Activated CD4-positive, alpha-beta T cell treated with anti-CD3 and anti-CD28 coated beads, Interleukin-2, amount 50 U/mL, for 48 hours (primary cell): Measurements from ENCODE around the gene ZNFX1.
A peak's percentile ranks its signal among the peaks of the same experiment; 100 is the strongest.

Experiments used
- DNase-seq, 2 experiments: peaks; one replicate each; pipeline ENCODE4 v3.0.0-alpha.2; 2020

The ZNFX1 gene

GRCh38 chr20:49291200-49291599, 13.3 kb upstream of the ZNFX1 start:
- no peak for DNase-seq

- DNase-seq = no peak
Observed at GRCh38 chr20:49290608-49291191, 12.8 kb upstream of the ZNFX1 start.

DNA sequence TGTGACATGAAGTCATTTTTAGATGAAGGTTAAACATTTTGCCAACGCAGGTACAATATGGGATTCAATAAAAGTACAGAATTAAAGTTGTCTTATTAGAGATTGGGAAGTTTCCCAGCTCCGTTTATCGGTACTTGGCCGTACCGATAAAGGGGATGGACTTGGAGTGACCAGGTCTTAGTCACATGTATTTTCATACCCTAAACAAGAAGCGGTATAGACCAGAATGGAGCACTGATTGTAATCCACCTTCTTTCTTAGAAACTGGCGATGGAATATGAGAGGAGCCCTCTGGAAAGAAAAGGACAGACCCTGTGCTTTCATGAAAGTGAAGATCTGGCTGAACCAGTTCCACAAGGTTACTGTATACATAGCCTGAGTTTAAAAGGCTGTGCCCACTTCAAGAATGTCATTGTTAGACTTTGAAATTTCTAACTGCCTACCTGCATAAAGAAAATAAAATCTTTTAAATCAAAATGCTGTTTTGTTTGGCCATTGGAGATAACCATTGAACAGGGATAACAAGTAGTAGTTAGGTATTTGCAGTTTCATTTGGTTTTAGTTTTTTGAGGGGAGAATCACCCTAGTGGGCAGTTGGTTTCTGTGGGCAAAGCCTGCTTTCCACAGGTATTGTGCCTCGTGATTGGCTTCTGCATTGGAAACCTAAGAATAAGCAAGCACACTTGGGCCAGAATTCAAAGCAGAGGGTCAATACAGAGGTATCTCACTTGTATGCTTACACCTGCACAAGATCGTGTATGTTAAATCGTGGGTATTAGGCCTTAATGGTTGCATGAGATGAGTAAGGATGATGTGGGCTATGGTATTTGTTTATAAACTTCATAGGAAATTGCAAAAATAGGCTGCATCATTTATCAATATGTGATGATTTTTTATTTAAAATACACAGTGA, 11.2 kb upstream of the ZNFX1 start:
- no peak for DNase-seq

DNA sequence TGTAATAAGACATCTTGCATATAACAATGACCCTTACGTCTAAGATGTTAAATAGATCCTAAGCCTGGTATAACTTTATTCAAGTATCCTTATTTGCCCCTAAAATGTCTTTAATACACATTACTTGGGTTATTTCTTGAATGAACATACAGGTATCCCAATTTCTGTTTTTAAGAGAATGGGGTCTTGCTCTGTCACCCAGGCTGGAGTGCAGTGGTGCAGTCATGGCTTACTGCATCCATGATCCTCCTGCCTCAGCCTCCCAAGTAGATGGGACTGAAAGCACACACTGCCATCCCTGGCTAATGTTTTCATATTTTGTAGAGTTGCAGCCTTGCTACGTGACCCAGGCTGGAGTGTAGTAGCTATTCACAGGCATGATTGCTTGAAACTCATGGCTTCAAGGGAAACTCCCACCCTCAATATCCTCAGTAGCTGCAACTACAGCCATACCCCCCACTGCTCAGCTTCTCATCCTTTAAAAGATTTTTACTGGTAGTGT, 10.4 kb upstream of the ZNFX1 start:
- no peak for DNase-seq

- no peak for DNase-seq
Observed at GRCh38 chr20:49287555-49288249, 9.8 kb upstream of the ZNFX1 start.

GRCh38 chr20:49286689-49287551, 9.1 kb upstream of the ZNFX1 start:
- no peak for DNase-seq

- no peak for DNase-seq
Observed at GRCh38 chr20:49285813-49286494, 8.1 kb upstream of the ZNFX1 start.

GRCh38 chr20:49285233-49285668, 7.4 kb upstream of the ZNFX1 start:
- DNase-seq = no peak

GRCh38 chr20:49284818-49285217, 7.0 kb upstream of the ZNFX1 start:
- DNase-seq = no peak

DNA sequence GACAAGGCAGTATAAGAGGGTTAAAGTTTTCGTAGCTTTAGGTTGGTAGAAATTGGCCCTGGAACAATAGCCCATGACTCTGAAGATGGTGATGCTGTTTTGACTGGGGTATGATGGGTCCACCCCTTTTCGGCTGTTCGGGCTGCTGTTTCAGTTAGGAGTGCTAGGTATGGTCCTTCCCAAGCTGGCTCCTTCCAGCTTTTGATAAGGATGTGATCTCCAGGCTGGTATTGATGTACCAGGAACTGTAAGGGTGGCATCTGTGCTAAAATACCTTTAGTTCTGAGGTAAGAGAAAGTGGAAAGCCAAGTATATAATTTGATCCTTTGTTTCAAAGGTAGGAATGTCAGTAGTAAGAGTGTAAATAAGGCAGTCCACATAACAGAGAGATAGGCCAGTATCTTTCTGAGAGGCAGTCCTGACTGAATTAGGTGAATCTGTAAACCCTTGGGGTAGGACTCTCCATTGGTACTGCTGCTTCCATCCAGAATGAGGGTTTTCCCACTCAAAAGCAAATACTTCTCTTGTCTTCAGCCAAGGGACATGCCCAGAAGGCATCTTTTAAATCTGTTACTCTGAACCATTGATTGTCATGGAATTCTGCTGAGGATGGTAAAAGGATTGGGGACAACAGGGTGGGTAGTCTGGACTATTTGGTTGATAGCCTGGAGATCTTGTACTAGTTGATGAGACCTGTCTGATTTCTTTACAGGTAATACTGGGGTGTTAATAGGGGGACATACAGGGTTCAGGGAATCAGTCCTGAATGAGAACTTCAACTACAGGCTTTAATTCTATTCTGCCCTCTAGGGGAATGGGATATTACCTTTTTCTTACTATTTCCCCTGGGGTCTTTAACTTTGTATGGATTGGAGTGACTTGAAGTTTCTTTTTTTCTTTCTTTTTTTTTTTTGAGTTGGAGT, 6.1 kb upstream of the ZNFX1 start:
- DNase-seq = no peak

DNA sequence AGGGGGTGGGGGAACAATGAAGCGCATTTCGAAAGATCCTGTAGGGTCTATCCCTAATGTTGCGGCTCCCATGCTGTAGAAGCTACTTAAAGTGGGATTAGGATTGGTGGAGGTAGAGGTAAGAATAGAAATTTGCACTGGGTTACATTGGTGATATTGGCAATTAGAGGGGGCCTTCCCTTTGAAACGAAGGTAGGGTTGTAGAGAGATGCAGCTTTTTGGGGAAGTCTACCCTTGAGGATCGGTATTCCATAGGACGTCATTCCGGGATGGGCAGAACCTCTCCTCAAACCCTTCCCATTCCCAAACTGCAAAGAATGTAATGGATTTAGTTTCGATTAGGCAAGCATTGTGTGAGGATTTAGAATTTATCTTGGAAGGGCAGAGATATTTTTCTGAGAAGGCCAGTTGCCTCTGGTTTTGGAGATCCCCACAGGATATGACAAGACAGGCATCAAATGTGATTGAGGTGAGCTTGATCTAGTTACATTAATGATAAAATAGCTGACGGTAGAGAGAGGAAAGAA, 5.4 kb upstream of the ZNFX1 start:
- no peak for DNase-seq

DNA sequence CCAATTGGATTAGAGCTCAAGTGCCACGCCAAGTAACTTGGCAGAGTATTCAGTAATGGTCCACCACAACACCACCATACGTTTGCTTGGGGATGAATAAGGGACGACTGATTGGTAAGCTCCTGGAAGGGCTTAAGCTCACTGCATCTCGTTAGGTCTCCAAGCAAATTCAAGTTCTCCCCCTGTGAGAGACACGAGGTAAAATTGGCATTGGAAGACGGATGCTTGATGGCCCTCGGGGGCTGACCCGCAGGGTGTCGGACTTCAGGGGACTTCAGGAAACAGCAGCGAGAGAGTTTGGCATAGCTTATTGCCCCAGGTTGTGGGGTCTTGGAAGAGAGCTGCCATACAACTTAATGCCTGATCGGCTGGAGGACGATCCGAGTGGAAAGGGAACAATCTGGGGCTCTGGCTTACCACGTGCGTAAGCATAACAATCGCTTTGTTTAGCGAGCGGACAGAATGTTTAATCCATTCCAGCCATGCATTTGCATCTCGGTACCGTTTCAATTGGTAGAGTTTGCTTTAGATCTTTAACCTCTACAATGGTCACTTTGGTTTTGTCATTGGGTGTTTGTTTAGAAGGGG, 4.8 kb upstream of the ZNFX1 start:
- DNase-seq = peak in 1 of 2 experiments; percentile 28

DNA sequence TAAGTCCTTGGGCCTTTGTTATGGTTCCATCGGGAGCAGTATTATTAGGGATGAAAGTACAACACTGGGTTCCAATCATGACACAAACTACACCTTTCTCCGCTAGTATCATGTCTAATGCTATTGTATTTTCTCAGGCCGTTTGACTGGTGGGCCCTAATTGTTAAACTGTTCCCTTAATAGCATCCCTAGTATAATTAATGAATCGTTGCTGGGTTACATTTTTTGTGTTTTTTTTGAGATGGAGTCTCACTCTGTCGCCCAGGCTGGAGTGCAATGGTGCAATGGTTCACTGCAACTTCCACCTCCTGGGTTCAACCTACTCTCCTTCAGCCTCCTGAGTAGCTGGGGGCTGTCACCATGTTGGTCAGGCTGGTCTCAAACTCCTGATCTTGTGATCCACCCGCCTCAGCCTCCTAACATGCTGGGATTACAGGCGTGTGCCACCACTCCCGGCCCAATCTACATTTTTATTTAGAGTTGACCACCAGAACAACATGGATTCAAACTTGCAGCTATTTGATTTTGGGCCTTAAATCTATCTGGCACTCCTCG, 4.1 kb upstream of the ZNFX1 start:
- DNase-seq = no peak

- DNase-seq = peak in 1 of 2 experiments; percentile 39
Observed at GRCh38 chr20:49281059-49281912, 3.4 kb upstream of the ZNFX1 start.

GRCh38 chr20:49280463-49281058, 2.7 kb upstream of the ZNFX1 start:
- peak in 1 of 2 experiments; percentile 30 for DNase-seq

GRCh38 chr20:49279677-49280462, 2.0 kb upstream of the ZNFX1 start:
- no peak for DNase-seq
